HL-60/S4 (cell line): ENCODE measurements around the gene TOPORS.
"Not testable (repeated sequence)": the region's sequence is repeated elsewhere in the genome, so short reads cannot be mapped to it uniquely, and the experiment has no call there.

ENCODE experiments used
- in situ Hi-C: fragments of 300-500 bp; cut with MboI; formaldehyde crosslinking; loops from 2 replicates; pipeline ENCODE4 v1.14.3; 2022; ENCODE audit warnings: low sequenced_read_pairs

The TOPORS gene

GRCh38 chr9:32524558-32524891 is 27.9 kb downstream of the TOPORS start:
- in situ Hi-C loops, result not testable (repeated sequence)

- in situ Hi-C loops, result no loop called here
These were observed 28.5 kb downstream of the TOPORS start for GRCh38 chr9:32523910-32524309.

GRCh38 chr9:32518276-32518675 is 34.1 kb downstream of the TOPORS start:
- in situ Hi-C loops, result no loop called here

GRCh38 chr9:32516241-32516640 is 36.1 kb downstream of the TOPORS start:
- in situ Hi-C loops, result no loop called here

GRCh38 chr9:32508728-32509127 is 43.7 kb downstream of the TOPORS start:
- in situ Hi-C loops, result no loop called here

- in situ Hi-C loops, result no loop called here
These were observed 49.4 kb downstream of the TOPORS start for GRCh38 chr9:32503008-32503407.

GRCh38 chr9:32502464-32502863 is 49.9 kb downstream of the TOPORS start:
- in situ Hi-C loops, result no loop called here

- in situ Hi-C loops, result no loop called here
These were observed 50.5 kb downstream of the TOPORS start for GRCh38 chr9:32501868-32502267.

- in situ Hi-C loops, result no loop called here
These were observed 51.6 kb downstream of the TOPORS start for GRCh38 chr9:32500768-32501167.

GRCh38 chr9:32497921-32498320 is 54.5 kb downstream of the TOPORS start:
- in situ Hi-C loops, result no loop called here

- in situ Hi-C loops, result no loop called here
These were observed 61.8 kb downstream of the TOPORS start for GRCh38 chr9:32490601-32491000.
